ENCODE data around the gene SLC6A6. TPM values are rescaled to one million over a fixed set of nuclear protein-coding genes. Genes with fewer than 3 reads are reported as not detected.

SLC6A6 gene
- total RNA-seq, 2 donors from 2014 or later: 81.5 to 85.9 TPM

DNA sequence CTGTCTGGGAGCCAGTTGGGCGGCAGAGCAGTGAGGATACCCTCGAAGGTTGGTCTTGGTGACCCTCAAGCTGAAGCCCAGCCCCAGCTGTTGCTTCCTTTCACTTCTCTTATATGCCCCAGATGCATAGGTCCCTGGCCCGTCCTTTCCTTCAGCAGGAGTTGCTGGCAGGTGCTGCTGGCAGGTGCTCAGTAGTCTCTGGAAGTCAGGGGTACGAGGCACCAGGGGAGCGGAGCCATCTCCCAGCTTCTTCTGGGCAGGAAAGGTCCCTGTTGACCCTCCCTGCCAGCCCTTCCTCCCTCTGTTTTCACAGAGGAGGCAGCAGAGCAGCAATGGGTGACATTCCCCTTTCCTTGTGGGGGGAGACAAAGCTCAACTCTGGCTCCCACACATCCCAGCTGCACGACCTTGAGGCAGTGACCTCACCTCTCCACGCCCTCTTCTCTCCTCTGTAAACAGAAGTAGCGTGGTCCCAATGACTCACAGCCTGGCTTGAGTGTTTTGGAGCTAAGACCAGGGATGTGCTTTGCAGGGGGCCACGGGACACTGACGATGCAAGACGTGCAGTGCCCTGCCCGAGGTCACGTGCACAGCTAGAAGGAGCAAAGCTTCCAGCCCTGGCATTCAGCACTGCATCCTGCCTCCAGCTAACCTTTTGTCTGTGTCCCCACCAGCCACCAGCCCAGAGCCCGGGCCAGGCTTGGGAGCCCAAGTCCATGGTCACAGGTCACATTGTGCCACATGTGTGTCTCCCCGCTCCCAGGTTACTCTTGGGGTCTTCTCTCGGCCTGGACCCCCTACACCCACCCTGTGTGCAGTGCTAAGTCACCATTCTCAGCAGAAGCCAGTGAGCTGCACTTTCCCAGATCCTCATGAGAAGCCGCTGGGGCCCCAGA, 49.7 kb downstream of the SLC6A6 start:
- TF ChIP-seq, protein P1, sequence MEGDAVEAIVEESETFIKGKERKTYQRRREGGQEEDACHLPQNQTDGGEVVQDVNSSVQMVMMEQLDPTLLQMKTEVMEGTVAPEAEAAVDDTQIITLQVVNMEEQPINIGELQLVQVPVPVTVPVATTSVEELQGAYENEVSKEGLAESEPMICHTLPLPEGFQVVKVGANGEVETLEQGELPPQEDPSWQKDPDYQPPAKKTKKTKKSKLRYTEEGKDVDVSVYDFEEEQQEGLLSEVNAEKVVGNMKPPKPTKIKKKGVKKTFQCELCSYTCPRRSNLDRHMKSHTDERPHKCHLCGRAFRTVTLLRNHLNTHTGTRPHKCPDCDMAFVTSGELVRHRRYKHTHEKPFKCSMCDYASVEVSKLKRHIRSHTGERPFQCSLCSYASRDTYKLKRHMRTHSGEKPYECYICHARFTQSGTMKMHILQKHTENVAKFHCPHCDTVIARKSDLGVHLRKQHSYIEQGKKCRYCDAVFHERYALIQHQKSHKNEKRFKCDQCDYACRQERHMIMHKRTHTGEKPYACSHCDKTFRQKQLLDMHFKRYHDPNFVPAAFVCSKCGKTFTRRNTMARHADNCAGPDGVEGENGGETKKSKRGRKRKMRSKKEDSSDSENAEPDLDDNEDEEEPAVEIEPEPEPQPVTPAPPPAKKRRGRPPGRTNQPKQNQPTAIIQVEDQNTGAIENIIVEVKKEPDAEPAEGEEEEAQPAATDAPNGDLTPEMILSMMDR (IDR thresholded peaks at IDR 0.05): no peak
- DNase-seq (ENCODE audit: low spot score): peak; percentile 78
- no peaks in the 10 kb centered on the region for H3K27me3 ChIP-seq
- peak overlapping the region; percentile 80 to 82 for H3K27ac ChIP-seq
- H3K36me3 ChIP-seq: peaks cover 34% of the 10 kb centered on the region
- no peaks in the 10 kb centered on the region for H3K9me3 ChIP-seq
- peaks cover 0 to 51% of the 10 kb centered on the region in 2 donors for H3K4me1 ChIP-seq
- H3K4me3 ChIP-seq: no peak overlapping the region

DNA sequence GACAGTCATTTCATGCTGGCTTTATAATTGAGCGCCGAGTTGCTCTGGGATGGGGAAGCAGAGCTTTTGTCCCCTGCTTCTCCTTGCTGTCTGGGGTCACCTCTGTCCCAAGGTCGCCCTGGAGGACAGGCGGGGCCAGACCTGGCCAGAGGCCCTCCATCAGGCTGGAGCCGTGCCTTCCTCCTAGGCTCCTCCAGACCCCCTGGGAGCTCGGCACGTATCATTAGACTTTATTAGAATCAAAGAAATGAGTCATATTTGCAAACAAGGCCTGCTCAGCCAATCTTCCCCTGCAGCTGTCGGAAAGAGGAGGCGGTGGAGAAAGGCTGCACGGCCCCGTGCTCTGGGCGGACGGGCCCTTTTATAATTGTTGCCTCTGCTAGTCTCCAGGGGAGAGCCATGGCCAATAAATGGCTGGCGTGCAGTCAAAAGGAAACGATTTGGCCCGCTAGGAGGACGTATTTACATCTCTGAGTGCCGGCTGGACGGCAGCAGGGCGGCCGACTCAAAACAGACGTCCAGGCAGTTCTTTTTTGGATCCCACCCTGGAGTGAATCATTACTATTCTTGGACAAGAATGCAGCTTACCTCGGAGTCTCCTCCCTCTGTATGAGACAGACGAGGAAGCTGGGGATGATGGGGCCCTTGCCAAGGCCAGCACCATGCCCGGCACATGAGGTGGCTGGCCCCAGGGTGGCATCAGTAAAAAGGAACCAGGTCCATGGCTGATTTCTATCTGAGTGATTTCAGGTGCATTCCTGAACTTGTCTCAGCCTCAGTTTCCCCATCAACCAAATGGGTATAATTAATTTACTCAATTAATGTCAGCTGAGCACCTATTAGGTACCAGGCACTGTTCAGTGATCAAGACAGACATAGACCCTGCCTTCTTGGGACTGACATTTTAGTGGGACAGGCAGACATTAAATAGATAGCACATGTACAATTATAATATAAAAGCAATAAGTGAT, 50.6 kb downstream of the SLC6A6 start:
- peak overlapping the region; percentile 80 to 82 for H3K27ac ChIP-seq
- peaks cover 0 to 55% of the 10 kb centered on the region in 2 donors for H3K4me1 ChIP-seq
- H3K4me3 ChIP-seq: no peak overlapping the region
- H3K9me3 ChIP-seq: no peaks in the 10 kb centered on the region
- peaks cover 26% of the 10 kb centered on the region for H3K36me3 ChIP-seq
- H3K27me3 ChIP-seq: no peaks in the 10 kb centered on the region
- TF ChIP-seq, protein P1 (IDR thresholded peaks at IDR 0.05): no peak
- peak; percentile 97 for DNase-seq (ENCODE audit: low spot score)

DNA sequence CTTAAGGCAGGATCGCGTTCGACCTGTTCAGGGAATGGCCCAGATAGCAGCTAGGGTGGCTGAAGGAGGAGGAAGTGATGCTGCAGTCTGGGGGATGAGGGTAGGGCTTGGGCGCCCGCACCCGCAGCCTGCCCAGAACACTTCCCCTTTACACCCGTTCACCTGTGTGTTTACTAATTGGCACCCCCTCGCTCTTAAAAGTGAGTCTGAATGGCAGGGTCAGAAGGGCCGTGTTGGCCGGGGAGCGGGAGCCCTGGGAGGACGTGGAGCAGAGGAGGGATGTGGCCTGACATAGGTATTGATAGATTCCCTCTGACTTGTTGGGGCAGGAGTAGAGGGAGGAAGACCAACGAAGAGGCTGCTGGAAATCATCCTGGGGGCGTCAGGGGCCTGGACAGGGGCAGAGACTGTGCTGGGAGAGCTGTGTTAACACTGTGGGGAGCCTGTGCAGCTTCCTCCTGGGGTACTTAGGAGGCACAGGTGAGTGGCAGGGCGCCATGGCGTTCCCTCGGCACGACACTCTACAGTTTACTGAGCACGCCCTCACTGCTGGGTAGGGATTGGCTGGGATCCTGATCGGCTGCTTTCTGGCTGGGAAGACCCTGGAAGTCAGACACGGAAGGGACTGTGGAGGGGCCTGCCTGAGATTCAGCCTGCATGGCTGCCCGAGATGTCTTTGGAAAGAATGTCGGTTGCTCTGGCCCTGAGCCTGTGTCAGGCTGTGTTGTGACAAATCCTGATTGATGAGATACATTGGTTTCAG, 51.7 kb downstream of the SLC6A6 start:
- H3K36me3 ChIP-seq: peaks cover 16% of the 10 kb centered on the region
- no peak for DNase-seq (ENCODE audit: low spot score)
- peak overlapping the region; percentile 80 to 82 for H3K27ac ChIP-seq
- H3K4me3 ChIP-seq: no peak overlapping the region
- TF ChIP-seq, protein P1 (IDR thresholded peaks at IDR 0.05): no peak
- peaks cover 0 to 65% of the 10 kb centered on the region in 2 donors for H3K4me1 ChIP-seq
- H3K27me3 ChIP-seq: no peaks in the 10 kb centered on the region
- H3K9me3 ChIP-seq: no peaks in the 10 kb centered on the region

DNA sequence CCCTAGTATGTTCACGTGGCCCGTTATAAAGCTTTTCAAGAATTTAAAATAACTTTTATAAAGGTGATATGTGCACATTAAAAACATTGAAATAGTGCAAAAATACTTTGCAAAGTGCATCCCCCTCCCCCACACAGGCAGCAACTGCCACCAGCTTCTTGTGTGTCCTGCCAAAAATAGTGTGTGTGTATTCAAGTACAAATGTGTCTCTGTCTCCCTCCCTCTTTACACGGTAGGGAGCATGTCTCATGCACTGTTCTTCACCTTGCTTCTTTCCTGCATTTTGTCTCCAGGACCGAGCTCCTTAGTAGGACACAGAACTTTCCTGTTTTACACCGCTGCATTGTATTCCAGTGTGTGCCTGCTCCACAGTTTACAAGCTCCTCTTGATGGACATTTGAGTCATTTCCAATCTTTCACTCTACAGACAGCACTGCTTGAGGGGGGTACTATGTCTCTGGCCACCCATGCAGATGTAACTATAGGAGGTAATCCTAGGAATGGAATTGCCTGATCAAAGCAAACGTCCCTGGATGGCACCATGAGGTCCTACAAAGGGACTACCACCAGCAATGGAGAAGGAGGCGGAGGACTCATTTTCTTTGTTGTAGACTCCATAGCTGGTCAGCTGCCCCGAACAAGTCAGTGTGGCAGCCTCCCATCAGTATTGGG, 52.4 kb downstream of the SLC6A6 start:
- Histone ChIP-seq H3K36me3 (peaks cover 18% of the 10 kb centered on the region), H3K27me3 (no peaks in the 10 kb centered on the region), H3K27ac (peak overlapping the region; percentile 80 to 82), H3K4me3 (no peak overlapping the region), H3K9me3 (no peaks in the 10 kb centered on the region), H3K4me1 (peaks cover 0 to 68% of the 10 kb centered on the region in 2 donors)
- TF ChIP-seq, protein P1 (IDR thresholded peaks at IDR 0.05): no peak
- no peak for DNase-seq (ENCODE audit: low spot score)

Measured in right atrium auricular region (tissue), 2 donors.